AG09319 (cell line): ENCODE data around the gene FCHO2.

ENCODE experiments used
- DNase-seq: peaks from one replicate; pipeline ENCODE4 v3.0.0-alpha.2; 2010; ENCODE audit warnings: low read depth; ENCODE audit errors: extremely low read depth
- CTCF ChIP-seq: IDR thresholded peaks from 2 replicates; pipeline ENCODE4 v1.5.1; 2011; ENCODE audit warnings: low read depth, mild to moderate bottlenecking, inconsistent platforms, low read length, moderate library complexity

Gene FCHO2

GRCh38 chr5:73118391-73118973 is 162.6 kb downstream of the FCHO2 start:
- no peak for DNase-seq
- no peak for TF ChIP-seq CTCF

- no peak for DNase-seq
- no peak for TF ChIP-seq CTCF
Measured at GRCh38 chr5:73119451-73120157, 163.8 kb downstream of the FCHO2 start.

GRCh38 chr5:73120222-73121118 is 164.6 kb downstream of the FCHO2 start, which contains the start of gene TMEM171:
TMEM171 (plus strand) TSS chr5:73120575; CDS start chr5:73123374, 2,799 bp downstream.
- DNase-seq: peak; percentile 2
- TF ChIP-seq CTCF: no peak

- TF ChIP-seq CTCF: no peak
- DNase-seq: no peak
Measured at GRCh38 chr5:73121119-73121463, 165.2 kb downstream of the FCHO2 start.

- DNase-seq: peak; percentile 55
- TF ChIP-seq CTCF: no peak
Measured at GRCh38 chr5:73122875-73123810, 167.3 kb downstream of the FCHO2 start.

- no peak for DNase-seq
- no peak for TF ChIP-seq CTCF
Measured at GRCh38 chr5:73125289-73125688, 169.4 kb downstream of the FCHO2 start.
